Hepatocyte (in vitro differentiated cells): ENCODE measurements around the gene LRRC3.

ENCODE experiments used
- EZH2 ChIP-seq: fragments of 200-600 bp; sonication (generic); IDR thresholded peaks from 2 replicates; pipeline ENCODE4 v1.6.1; 2016; ENCODE audit warnings: antibody characterized with exemption, mild to moderate bottlenecking, borderline replicate concordance
- EZH2phosphoT487 ChIP-seq: fragments of 200-600 bp; sonication (generic); IDR thresholded peaks from one replicate; pipeline ENCODE4 v1.6.1; 2018; ENCODE audit warnings: antibody characterized with exemption, mild to moderate bottlenecking, low read depth, moderate library complexity; ENCODE audit not compliant: unreplicated experiment, severe bottlenecking
- TF ChIP-seq, protein P1 (sequence below): fragments of 200-600 bp; sonication (generic); IDR thresholded peaks from 2 replicates; pipeline ENCODE4 v1.5.1; 2016; ENCODE audit warnings: antibody characterized with exemption, mild to moderate bottlenecking; ENCODE audit not compliant: poor library complexity

DNA sequence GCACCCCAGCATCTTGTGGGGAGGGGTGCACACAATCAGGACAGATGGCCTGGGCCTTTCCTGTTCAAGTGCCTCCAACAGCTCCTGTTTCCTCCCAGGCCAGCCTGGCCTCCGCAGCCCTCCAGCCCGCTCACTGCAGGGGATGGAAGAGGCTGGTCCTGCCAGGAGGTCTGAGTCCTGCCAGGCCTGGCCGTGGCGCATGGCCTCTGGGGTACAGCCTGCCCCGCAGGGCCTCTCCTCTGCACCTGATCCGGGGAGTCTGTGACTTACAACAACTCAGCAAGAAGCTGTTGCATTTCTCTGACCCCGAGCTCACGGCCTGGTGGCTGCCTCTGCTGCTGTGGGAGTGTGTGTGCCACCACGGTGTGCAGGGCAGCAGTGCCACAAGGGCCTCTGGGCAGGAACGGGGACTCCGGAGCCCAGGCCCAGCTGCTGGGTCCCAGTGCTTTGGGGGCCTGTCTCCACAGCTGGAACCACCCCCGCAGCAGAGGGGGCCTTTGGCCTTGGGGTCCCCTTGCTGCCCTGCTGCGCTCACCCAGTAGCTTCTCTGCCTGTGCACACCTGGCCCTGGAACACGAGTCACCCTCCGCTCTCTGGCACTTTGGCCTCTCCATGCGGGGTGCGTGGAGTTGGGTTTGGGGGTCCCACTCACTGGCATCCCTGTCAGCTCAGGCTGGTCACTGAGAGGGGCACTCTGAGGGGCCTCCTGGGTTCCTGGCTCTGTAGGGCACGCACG is 17.4 kb upstream of the LRRC3 start:
- TF ChIP-seq, protein P1, sequence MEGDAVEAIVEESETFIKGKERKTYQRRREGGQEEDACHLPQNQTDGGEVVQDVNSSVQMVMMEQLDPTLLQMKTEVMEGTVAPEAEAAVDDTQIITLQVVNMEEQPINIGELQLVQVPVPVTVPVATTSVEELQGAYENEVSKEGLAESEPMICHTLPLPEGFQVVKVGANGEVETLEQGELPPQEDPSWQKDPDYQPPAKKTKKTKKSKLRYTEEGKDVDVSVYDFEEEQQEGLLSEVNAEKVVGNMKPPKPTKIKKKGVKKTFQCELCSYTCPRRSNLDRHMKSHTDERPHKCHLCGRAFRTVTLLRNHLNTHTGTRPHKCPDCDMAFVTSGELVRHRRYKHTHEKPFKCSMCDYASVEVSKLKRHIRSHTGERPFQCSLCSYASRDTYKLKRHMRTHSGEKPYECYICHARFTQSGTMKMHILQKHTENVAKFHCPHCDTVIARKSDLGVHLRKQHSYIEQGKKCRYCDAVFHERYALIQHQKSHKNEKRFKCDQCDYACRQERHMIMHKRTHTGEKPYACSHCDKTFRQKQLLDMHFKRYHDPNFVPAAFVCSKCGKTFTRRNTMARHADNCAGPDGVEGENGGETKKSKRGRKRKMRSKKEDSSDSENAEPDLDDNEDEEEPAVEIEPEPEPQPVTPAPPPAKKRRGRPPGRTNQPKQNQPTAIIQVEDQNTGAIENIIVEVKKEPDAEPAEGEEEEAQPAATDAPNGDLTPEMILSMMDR, result no peak
- TF ChIP-seq EZH2phosphoT487 (no peak), EZH2 (no peak)
